ENCODE measurements around the gene SERPING1.
A peak's percentile ranks its signal among the peaks of the same experiment; 100 is the strongest.

The SERPING1 gene

DNA sequence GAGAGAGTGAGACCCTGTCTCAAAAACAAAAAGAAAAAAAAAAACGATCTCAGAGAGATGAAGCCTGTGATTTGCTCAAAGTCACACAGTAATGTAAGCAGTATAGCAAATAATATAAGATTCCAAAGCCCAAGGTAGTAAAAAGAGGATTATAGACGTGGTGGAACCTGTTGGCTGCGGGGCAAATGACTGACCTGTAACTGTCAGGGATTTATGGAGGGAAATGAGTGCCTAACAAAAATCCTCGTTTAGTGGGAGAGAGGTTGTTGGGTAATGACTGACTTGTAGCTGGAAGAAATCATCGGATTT lies 59.4 kb downstream of the SERPING1 start:
- no peak for DNase-seq

DNA sequence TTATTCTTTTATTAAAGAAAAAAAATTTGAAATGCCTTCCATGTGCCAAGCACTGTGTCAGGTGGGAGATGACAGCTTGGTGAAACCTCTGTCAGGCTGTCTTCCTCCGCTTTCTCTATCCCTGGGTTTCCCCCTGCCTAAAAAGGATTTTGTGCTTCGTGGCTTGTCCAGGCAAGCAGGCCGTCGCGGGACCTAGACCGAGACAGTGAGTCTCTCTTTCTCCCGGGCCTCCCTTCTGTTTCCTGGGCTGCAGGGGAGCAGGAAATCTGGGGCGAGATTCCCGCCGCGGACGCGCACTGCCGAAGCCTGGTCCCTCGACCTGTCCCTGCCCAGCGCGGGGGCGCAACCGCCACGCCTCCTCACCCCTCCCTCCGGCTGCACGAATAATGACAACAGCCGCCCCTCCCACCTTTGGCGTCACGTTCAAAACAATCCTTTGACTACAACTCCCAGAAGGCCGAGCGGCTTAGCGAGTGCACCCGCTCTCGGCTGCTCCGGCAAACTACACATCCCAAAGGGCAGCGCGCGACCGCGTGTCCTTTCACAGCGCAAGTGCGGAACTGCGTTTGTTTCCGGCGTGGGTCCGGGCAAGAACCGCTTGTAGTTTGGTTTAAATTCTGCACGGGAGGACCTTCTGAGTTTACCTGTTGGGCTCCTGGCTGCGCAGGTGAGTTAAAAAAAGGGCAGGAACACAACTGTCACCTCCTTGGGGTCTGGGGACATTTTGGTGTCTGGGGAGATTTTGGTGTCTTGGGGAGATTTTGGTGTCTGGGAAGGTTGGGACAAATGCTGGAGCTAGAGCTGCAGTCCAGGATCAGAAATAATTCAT lies 59.9 kb downstream of the SERPING1 start, which contains the start of gene CLP1:
TSS of gene CLP1 (plus strand) at position 569 of the 829 bp plus-strand sequence. CDS start 1,715 bp downstream, outside the sequence.
- DNase-seq, result peak; percentile 97

DNA sequence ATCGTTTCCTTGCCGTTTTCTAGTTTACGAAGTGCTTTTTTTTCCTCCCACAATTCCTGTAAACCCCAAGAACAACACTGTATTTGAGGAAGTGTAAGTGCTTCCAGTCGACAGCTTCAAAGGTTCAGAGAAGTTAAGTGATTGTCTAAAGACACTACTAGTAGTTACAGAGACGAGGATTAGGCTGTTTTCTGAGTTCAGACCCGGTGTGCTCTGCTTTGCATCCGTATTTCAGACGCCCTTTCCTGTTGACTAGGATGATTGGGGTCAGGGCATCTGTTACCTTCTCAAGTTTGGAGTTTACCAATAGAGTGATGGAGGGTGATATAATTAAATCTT lies 60.5 kb downstream of the SERPING1 start:
- DNase-seq, result no peak

DNA sequence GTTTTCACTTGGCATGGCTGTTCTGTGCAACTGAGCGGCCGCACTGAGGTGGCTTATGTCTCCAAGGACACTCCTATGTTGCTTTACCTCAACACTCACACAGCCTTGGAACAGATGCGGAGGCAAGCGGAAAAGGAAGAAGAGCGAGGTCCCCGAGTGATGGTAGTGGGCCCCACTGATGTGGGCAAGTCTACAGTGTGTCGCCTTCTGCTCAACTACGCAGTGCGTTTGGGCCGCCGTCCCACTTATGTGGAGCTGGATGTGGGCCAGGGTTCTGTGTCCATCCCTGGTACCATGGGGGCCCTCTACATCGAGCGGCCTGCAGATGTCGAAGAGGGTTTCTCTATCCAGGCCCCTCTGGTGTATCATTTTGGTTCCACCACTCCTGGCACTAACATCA lies 62.2 kb downstream of the SERPING1 start:
- DNase-seq, result no peak

DNA sequence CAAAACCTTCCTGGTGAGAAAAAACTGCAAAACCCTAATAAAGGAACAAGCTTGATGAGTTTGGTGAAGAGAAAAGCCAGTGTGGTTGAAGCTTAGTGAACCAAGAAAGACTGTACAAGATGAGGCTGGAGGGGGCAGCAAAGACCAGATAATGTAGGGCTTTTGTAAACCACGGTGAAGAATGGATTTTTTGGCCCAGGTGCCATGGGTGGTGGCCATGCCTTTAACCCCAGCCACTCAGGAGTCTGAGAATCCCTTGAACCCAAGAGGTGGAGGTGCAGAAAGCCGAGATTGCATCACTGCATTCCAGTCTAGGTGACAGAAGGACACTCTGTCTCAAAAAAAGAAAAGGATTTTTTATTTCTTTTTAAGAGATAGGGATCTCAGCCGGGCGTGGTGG lies 65.4 kb downstream of the SERPING1 start:
- DNase-seq, result no peak

DNA sequence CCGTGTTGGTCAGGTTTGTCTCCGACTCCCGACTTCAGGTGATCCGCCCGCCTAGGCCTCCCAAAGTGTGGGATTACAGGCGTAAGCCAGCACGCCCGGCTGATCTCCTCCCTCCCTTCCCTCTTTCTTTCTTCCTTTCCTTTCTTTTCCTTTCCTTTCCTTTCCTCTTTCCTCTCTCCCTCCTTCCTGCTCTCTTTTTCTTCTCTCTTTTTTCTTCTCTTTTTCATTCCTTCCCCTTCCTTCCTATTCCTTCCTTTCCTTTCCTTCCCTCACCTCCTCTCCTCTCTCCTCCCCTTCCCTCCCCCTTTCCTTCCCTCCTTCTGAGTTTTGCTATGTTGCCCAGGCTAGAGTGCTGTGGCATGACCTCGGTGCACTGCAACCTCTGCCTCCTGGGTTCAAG lies 66.5 kb downstream of the SERPING1 start:
- no peak for DNase-seq

Data from NCI-H1105 treated with DMSO at 0.1 percent for 48 hours (cell line).